ENCODE results near the gene GJD3.
A peak's percentile ranks its signal among the peaks of the same experiment; 100 is the strongest.

GRCh38 chr17:40320756-40321523 lies 43.6 kb downstream of the GJD3 start:
- TF ChIP-seq POLR2A (IDR thresholded peaks at IDR 0.05) (peak in 1 of 2 donors; percentile 15), CTCF (IDR thresholded peaks at IDR 0.05) (no peak)

Measured in gastroesophageal sphincter (tissue), 3 donors.